Neural crest cell (in vitro differentiated cells): ENCODE measurements around the gene SRP68. TPM values are rescaled to one million over a fixed set of nuclear protein-coding genes. Genes with fewer than 3 reads are reported as not detected.

Source experiments
- DNase-seq: peaks from one replicate; pipeline ENCODE4 v3.0.0; 2021; ENCODE audit warnings: low read depth, mixed read lengths, low spot score
- H3K27ac Mint-ChIP-seq: one replicate; pipeline ENCODE4 v1.8.0; 2021; ENCODE audit warnings: mild to moderate bottlenecking, mixed read lengths; ENCODE audit not compliant: unreplicated experiment
- H3K27me3 Mint-ChIP-seq: 2 replicates; pipeline ENCODE4 v1.8.0; 2021; ENCODE audit warnings: low read depth, mild to moderate bottlenecking, mixed read lengths
- H3K36me3 Mint-ChIP-seq: 2 replicates; pipeline ENCODE4 v1.8.0; 2021; ENCODE audit warnings: low read depth, mild to moderate bottlenecking, mixed read lengths
- H3K4me1 Mint-ChIP-seq: 2 replicates; pipeline ENCODE4 v1.8.0; 2021; ENCODE audit warnings: mixed read lengths
- H3K4me3 Mint-ChIP-seq: one replicate; pipeline ENCODE4 v1.8.0; 2021; ENCODE audit warnings: mild to moderate bottlenecking, mixed read lengths
- H3K9me3 Mint-ChIP-seq: 2 replicates; pipeline ENCODE4 v1.8.0; 2021; ENCODE audit warnings: mixed read lengths
- CTCF ChIP-seq: fragments of 200-600 bp; sonication (generic); conservative IDR thresholded peaks from 2 replicates; pipeline ENCODE4 v1.5.0; 2021; ENCODE audit warnings: antibody characterized with exemption, mild to moderate bottlenecking
- long read RNA-seq: library from polyadenylated mRNA; unstranded; transcript quantifications from one replicate; pipeline ENCODE4 v2.0.0, GENCODE V29; 2020
- total RNA-seq: library from RNA; stranded (reverse); gene quantifications from 2 replicates; pipeline ENCODE4 v1.2.1, GENCODE V29; 2021

The SRP68 gene
- total RNA-seq: 87.9 and 91.6 TPM in 2 replicates
- long read RNA-seq, transcript SRP68-201 (16 exons, 2,649 nt): major isoform, 12 of 30 reads
- long read RNA-seq, partial matches to known transcripts: 17 of 30 reads
- long read RNA-seq, other reads (novel, unspliced or antisense): 1 of 30 reads

- no peaks in the 10 kb centered on the region for H3K36me3 Mint-ChIP-seq
- peaks cover 43% of the 10 kb centered on the region for H3K27me3 Mint-ChIP-seq
- no peaks in the 10 kb centered on the region for H3K9me3 Mint-ChIP-seq
- TF ChIP-seq CTCF: no peak
- peak; percentile 88 for DNase-seq
- peak within 1 kb of the TSS; percentile 96 for H3K27ac Mint-ChIP-seq
- peak within 1 kb of the TSS; percentile 91 for H3K4me3 Mint-ChIP-seq
- H3K4me1 Mint-ChIP-seq: peaks cover 35% of the 10 kb centered on the region
Measured at GRCh38 chr17:76072148-76072858, at the start of gene SRP68. Gene SRP68 (minus strand): TSS chr17:76072517. CDS start chr17:76072491, 26 bp downstream.

- Mint-ChIP-seq H3K27ac (peak overlapping the region; percentile 94), H3K36me3 (no peaks in the 10 kb centered on the region), H3K27me3 (no peaks in the 10 kb centered on the region), H3K4me1 (peaks cover 16% of the 10 kb centered on the region), H3K9me3 (no peaks in the 10 kb centered on the region), H3K4me3 (no peak overlapping the region)
- no peak for DNase-seq
- no peak for TF ChIP-seq CTCF
Measured at GRCh38 chr17:76121932-76122430, 49.7 kb upstream of the SRP68 start.

- no peaks in the 10 kb centered on the region for H3K9me3 Mint-ChIP-seq
- no peak for DNase-seq
- H3K4me3 Mint-ChIP-seq: peak overlapping the region; percentile 18
- no peaks in the 10 kb centered on the region for H3K36me3 Mint-ChIP-seq
- H3K27me3 Mint-ChIP-seq: no peaks in the 10 kb centered on the region
- TF ChIP-seq CTCF: no peak
- H3K4me1 Mint-ChIP-seq: peaks cover 16% of the 10 kb centered on the region
- H3K27ac Mint-ChIP-seq: no peak overlapping the region
Measured at GRCh38 chr17:76120658-76121008, 48.3 kb upstream of the SRP68 start.

GRCh38 chr17:76119409-76120371 is 47.4 kb upstream of the SRP68 start:
- Mint-ChIP-seq H3K36me3 (no peaks in the 10 kb centered on the region), H3K9me3 (no peaks in the 10 kb centered on the region), H3K4me1 (peaks cover 16% of the 10 kb centered on the region), H3K27me3 (no peaks in the 10 kb centered on the region), H3K4me3 (no peak overlapping the region), H3K27ac (no peak overlapping the region)
- no peak for TF ChIP-seq CTCF
- DNase-seq: no peak

GRCh38 chr17:76115138-76115754 is 42.9 kb upstream of the SRP68 start:
- no peak for TF ChIP-seq CTCF
- Mint-ChIP-seq H3K4me1 (no peaks in the 10 kb centered on the region), H3K9me3 (no peaks in the 10 kb centered on the region), H3K4me3 (no peak overlapping the region), H3K27me3 (peaks cover 9% of the 10 kb centered on the region), H3K27ac (no peak overlapping the region), H3K36me3 (no peaks in the 10 kb centered on the region)
- DNase-seq: no peak
